ENCODE measurements around the gene GDI2.

The GDI2 gene

GRCh38 chr10:5775685-5776084 is 37.5 kb downstream of the GDI2 start:
- Histone ChIP-seq H3K27ac (ENCODE audit: low read depth, low read length) (no peak overlapping the region), H3K4me3 (ENCODE audit: low read length) (no peak overlapping the region), H3K36me3 (ENCODE audit: control insufficient read depth, insufficient read depth, low read length) (peaks cover 3% of the 10 kb centered on the region), H3K9ac (ENCODE audit: low read length) (no peak overlapping the region), H3K4me1 (ENCODE audit: control insufficient read depth, insufficient read depth, low read length) (peaks cover 5% of the 10 kb centered on the region), H3K27me3 (ENCODE audit: control insufficient read depth, insufficient read depth, low read length) (no peaks in the 10 kb centered on the region)

- Histone ChIP-seq H3K36me3 (ENCODE audit: control insufficient read depth, insufficient read depth, low read length) (peaks cover 3% of the 10 kb centered on the region), H3K27ac (ENCODE audit: low read depth, low read length) (no peak overlapping the region), H3K9ac (ENCODE audit: low read length) (no peak overlapping the region), H3K4me3 (ENCODE audit: low read length) (no peak overlapping the region), H3K4me1 (ENCODE audit: control insufficient read depth, insufficient read depth, low read length) (peaks cover 5% of the 10 kb centered on the region), H3K27me3 (ENCODE audit: control insufficient read depth, insufficient read depth, low read length) (no peaks in the 10 kb centered on the region)
Measured at GRCh38 chr10:5774987-5775620, 38.1 kb downstream of the GDI2 start.

GRCh38 chr10:5766189-5766588 is 47.0 kb downstream of the GDI2 start:
- peaks cover 23% of the 10 kb centered on the region for H3K36me3 ChIP-seq (ENCODE audit: control insufficient read depth, insufficient read depth, low read length)
- no peak overlapping the region for H3K9ac ChIP-seq (ENCODE audit: low read length)
- H3K27ac ChIP-seq (ENCODE audit: low read depth, low read length): no peak overlapping the region
- H3K27me3 ChIP-seq (ENCODE audit: control insufficient read depth, insufficient read depth, low read length): no peaks in the 10 kb centered on the region
- H3K4me3 ChIP-seq (ENCODE audit: low read length): no peak overlapping the region
- H3K4me1 ChIP-seq (ENCODE audit: control insufficient read depth, insufficient read depth, low read length): no peaks in the 10 kb centered on the region

GRCh38 chr10:5765617-5766016 is 47.6 kb downstream of the GDI2 start:
- Histone ChIP-seq H3K27me3 (ENCODE audit: control insufficient read depth, insufficient read depth, low read length) (no peaks in the 10 kb centered on the region), H3K4me1 (ENCODE audit: control insufficient read depth, insufficient read depth, low read length) (no peaks in the 10 kb centered on the region), H3K27ac (ENCODE audit: low read depth, low read length) (no peak overlapping the region), H3K36me3 (ENCODE audit: control insufficient read depth, insufficient read depth, low read length) (peaks cover 26% of the 10 kb centered on the region), H3K4me3 (ENCODE audit: low read length) (no peak overlapping the region), H3K9ac (ENCODE audit: low read length) (no peak overlapping the region)

GRCh38 chr10:5764422-5765297 is 48.6 kb downstream of the GDI2 start:
- Histone ChIP-seq H3K27ac (ENCODE audit: low read depth, low read length) (no peak overlapping the region), H3K4me3 (ENCODE audit: low read length) (no peak overlapping the region), H3K9ac (ENCODE audit: low read length) (no peak overlapping the region), H3K36me3 (ENCODE audit: control insufficient read depth, insufficient read depth, low read length) (peaks cover 32% of the 10 kb centered on the region), H3K27me3 (ENCODE audit: control insufficient read depth, insufficient read depth, low read length) (no peaks in the 10 kb centered on the region), H3K4me1 (ENCODE audit: control insufficient read depth, insufficient read depth, low read length) (no peaks in the 10 kb centered on the region)

GRCh38 chr10:5762531-5762930 is 50.7 kb downstream of the GDI2 start:
- H3K27ac ChIP-seq (ENCODE audit: low read depth, low read length): no peak overlapping the region
- H3K36me3 ChIP-seq (ENCODE audit: control insufficient read depth, insufficient read depth, low read length): peaks cover 41% of the 10 kb centered on the region

GRCh38 chr10:5761220-5761619 is 52.0 kb downstream of the GDI2 start:
- no peak overlapping the region for H3K27ac ChIP-seq (ENCODE audit: low read depth, low read length)
- H3K4me1 ChIP-seq (ENCODE audit: control insufficient read depth, insufficient read depth, low read length): no peaks in the 10 kb centered on the region
- H3K9ac ChIP-seq (ENCODE audit: low read length): no peak overlapping the region
- peaks cover 44% of the 10 kb centered on the region for H3K36me3 ChIP-seq (ENCODE audit: control insufficient read depth, insufficient read depth, low read length)
- H3K4me3 ChIP-seq (ENCODE audit: low read length): no peak overlapping the region
- H3K27me3 ChIP-seq (ENCODE audit: control insufficient read depth, insufficient read depth, low read length): no peaks in the 10 kb centered on the region

More at GRCh38 chr10:5762531-5762930, 50.7 kb downstream of the GDI2 start:
- H3K9ac ChIP-seq (ENCODE audit: low read length): no peak overlapping the region
- no peak overlapping the region for H3K4me3 ChIP-seq (ENCODE audit: low read length)
- no peaks in the 10 kb centered on the region for H3K27me3 ChIP-seq (ENCODE audit: control insufficient read depth, insufficient read depth, low read length)
- H3K4me1 ChIP-seq (ENCODE audit: control insufficient read depth, insufficient read depth, low read length): no peaks in the 10 kb centered on the region

GRCh38 chr10:5760515-5760914 is 52.7 kb downstream of the GDI2 start:
- no peaks in the 10 kb centered on the region for H3K4me1 ChIP-seq (ENCODE audit: control insufficient read depth, insufficient read depth, low read length)
- peaks cover 39% of the 10 kb centered on the region for H3K36me3 ChIP-seq (ENCODE audit: control insufficient read depth, insufficient read depth, low read length)

GRCh38 chr10:5758927-5759326 is 54.3 kb downstream of the GDI2 start:
- H3K9ac ChIP-seq (ENCODE audit: low read length): no peak overlapping the region
- no peak overlapping the region for H3K4me3 ChIP-seq (ENCODE audit: low read length)
- H3K27ac ChIP-seq (ENCODE audit: low read depth, low read length): no peak overlapping the region
- H3K4me1 ChIP-seq (ENCODE audit: control insufficient read depth, insufficient read depth, low read length): no peaks in the 10 kb centered on the region
- peaks cover 25% of the 10 kb centered on the region for H3K36me3 ChIP-seq (ENCODE audit: control insufficient read depth, insufficient read depth, low read length)
- no peaks in the 10 kb centered on the region for H3K27me3 ChIP-seq (ENCODE audit: control insufficient read depth, insufficient read depth, low read length)

More at GRCh38 chr10:5760515-5760914, 52.7 kb downstream of the GDI2 start:
- Histone ChIP-seq H3K27me3 (ENCODE audit: control insufficient read depth, insufficient read depth, low read length) (no peaks in the 10 kb centered on the region), H3K27ac (ENCODE audit: low read depth, low read length) (no peak overlapping the region), H3K9ac (ENCODE audit: low read length) (no peak overlapping the region), H3K4me3 (ENCODE audit: low read length) (no peak overlapping the region)

- peaks cover 24% of the 10 kb centered on the region for H3K36me3 ChIP-seq (ENCODE audit: control insufficient read depth, insufficient read depth, low read length)
- H3K27ac ChIP-seq (ENCODE audit: low read depth, low read length): no peak overlapping the region
- no peak overlapping the region for H3K9ac ChIP-seq (ENCODE audit: low read length)
- H3K4me3 ChIP-seq (ENCODE audit: low read length): no peak overlapping the region
- no peaks in the 10 kb centered on the region for H3K27me3 ChIP-seq (ENCODE audit: control insufficient read depth, insufficient read depth, low read length)
- no peaks in the 10 kb centered on the region for H3K4me1 ChIP-seq (ENCODE audit: control insufficient read depth, insufficient read depth, low read length)
Measured at GRCh38 chr10:5757766-5758517, 55.3 kb downstream of the GDI2 start.

- Histone ChIP-seq H3K4me1 (ENCODE audit: control insufficient read depth, insufficient read depth, low read length) (no peaks in the 10 kb centered on the region), H3K27me3 (ENCODE audit: control insufficient read depth, insufficient read depth, low read length) (no peaks in the 10 kb centered on the region), H3K4me3 (ENCODE audit: low read length) (no peak overlapping the region), H3K36me3 (ENCODE audit: control insufficient read depth, insufficient read depth, low read length) (peaks cover 17% of the 10 kb centered on the region), H3K27ac (ENCODE audit: low read depth, low read length) (no peak overlapping the region), H3K9ac (ENCODE audit: low read length) (no peak overlapping the region)
Measured at GRCh38 chr10:5752301-5752871, 60.8 kb downstream of the GDI2 start.

- H3K36me3 ChIP-seq (ENCODE audit: control insufficient read depth, insufficient read depth, low read length): peaks cover 16% of the 10 kb centered on the region
- no peaks in the 10 kb centered on the region for H3K4me1 ChIP-seq (ENCODE audit: control insufficient read depth, insufficient read depth, low read length)
- no peaks in the 10 kb centered on the region for H3K27me3 ChIP-seq (ENCODE audit: control insufficient read depth, insufficient read depth, low read length)
- H3K9ac ChIP-seq (ENCODE audit: low read length): no peak overlapping the region
- H3K27ac ChIP-seq (ENCODE audit: low read depth, low read length): no peak overlapping the region
- no peak overlapping the region for H3K4me3 ChIP-seq (ENCODE audit: low read length)
Measured at GRCh38 chr10:5751601-5752253, 61.5 kb downstream of the GDI2 start.
